HG03432 (cell line): Measurements from ENCODE around the gene COMMD2.

ENCODE experiments used
- ATAC-seq: cut with Tn5 transposase; IDR thresholded peaks from one replicate; pipeline ENCODE4 v1.9.1; 2021; ENCODE audit warnings: mild to moderate bottlenecking, moderate library complexity; ENCODE audit not compliant: unreplicated experiment

The COMMD2 gene

GRCh38 chr3:149705416-149705815 is 46.9 kb downstream of the COMMD2 start:
- no peak for ATAC-seq

GRCh38 chr3:149703466-149703865 is 48.8 kb downstream of the COMMD2 start:
- no peak for ATAC-seq

- ATAC-seq: peak; percentile 53
Measured at GRCh38 chr3:149702691-149703441, 49.4 kb downstream of the COMMD2 start.

DNA sequence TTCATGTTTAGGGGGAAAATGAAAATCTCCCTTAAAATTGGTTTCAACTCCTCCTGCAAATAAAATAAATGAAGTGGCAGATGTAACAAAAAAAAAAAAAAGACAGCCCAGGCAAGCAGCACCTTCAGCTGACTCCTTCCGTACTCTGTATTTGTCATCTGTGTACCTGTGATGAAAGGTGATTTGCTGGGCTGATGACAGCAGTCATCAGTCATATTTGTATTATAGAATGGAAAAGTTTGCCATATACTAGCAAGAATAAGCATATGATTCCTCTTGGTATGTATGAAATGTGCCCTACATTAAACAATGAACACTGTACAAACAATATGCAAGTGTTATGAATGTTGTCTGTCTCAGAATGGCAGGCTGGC is 50.3 kb downstream of the COMMD2 start:
- peak; percentile 59 for ATAC-seq

DNA sequence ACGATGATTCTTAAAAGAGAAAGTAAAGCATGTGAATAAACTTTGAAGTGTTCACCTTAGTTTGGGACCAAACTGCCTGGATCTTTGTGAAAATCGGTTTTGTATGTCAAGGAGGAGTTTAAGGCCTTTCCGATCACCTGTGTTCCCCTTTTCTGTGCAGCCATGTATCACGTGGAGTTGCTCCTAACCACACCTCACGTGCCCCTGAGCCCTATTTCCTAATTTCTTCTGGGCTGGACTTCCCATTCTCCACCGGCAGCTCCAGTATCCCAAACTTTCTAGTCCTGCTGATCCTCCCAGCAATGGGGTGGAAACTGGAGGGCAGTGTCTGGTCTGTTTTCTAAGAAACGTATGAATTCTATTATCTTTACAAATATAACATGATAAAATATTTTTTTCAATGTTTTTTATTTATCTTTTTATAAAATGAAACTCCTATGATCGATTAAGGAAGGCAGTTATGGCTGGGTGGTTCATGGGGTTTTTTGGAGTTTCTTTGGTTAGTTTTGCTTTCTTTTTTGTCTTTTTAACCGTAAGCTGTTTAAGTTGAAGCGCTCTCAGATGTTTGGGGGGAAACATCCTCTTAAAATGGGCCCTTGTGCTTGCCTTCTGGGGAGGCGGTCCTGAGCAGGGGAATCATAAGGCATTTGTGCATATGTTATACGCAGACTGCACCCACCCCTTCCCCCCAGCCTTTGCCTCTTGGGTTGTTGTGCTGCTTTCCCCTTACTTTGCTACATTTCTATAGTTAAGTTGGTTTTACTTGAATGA is 50.9 kb downstream of the COMMD2 start:
- peak; percentile 53 for ATAC-seq
